Endothelial cell of umbilical vein (primary cell): Measurements from ENCODE around the gene ASB10. TPM values are rescaled to one million over a fixed set of nuclear protein-coding genes. Genes with fewer than 3 reads are reported as not detected.

ENCODE experiments used
- BruUV-seq: library from RNA; stranded (reverse); fragments of 400-500 nt; replicated peaks from 2 replicates; lab custom pipeline; 2021; lab: Mats Ljungman, UMichigan
- CTCF ChIA-PET: fragments of 300-600, 350-600 bp; sonication (Branson Sonifier 250); formaldehyde crosslinking; loops from one replicate; lab custom pipeline; 2021; ENCODE audit warnings: antibody characterized with exemption, inconsistent platforms; lab: Charles Lee
- POLR2A ChIA-PET: fragments of 300-600, 350-600 bp; sonication (Branson Sonifier 250); formaldehyde crosslinking; loops from one replicate; lab custom pipeline; 2021; ENCODE audit warnings: antibody characterized with exemption, inconsistent platforms; lab: Charles Lee
- DNase-seq: peaks from one replicate; pipeline ENCODE4 v3.0.0-alpha.2; 2011; ENCODE audit warnings: low read depth, low spot score
- FAIRE-seq: peaks from 2 replicates; lab custom pipeline; 2011; peaks lifted over from hg19 to GRCh38; lab: Jason Lieb, UNC
- H2AFZ ChIP-seq: 2 replicates; pipeline ENCODE4 v1.6.0; 2012; ENCODE audit warnings: low read depth, low read length, control low read depth, inconsistent platforms
- H3K27ac ChIP-seq: 2 replicates; pipeline ENCODE4 v1.5.1; 2011; ENCODE audit warnings: low read depth, mild to moderate bottlenecking, control low read depth, low read length, moderate library complexity; ENCODE audit not compliant: insufficient read depth
- H3K27me3 ChIP-seq, 2 experiments: 2 replicates each; pipeline versions ENCODE4 v1.6.0 to v1.6.1; 2011; ENCODE audit warnings: low read length in 2 of 2, mixed read lengths in 1 of 2; ENCODE audit not compliant: control insufficient read depth in 2 of 2, insufficient read depth in 2 of 2
- H3K36me3 ChIP-seq, 2 experiments: 2 replicates in 1 of 2; 3 replicates in 1 of 2; pipeline ENCODE4 v1.5.1; 2011; ENCODE audit warnings: low read length in 2 of 2, mild to moderate bottlenecking in 1 of 2, moderate library complexity in 1 of 2; ENCODE audit not compliant: control insufficient read depth in 2 of 2, insufficient read depth in 2 of 2; ENCODE audit errors: extremely low read depth in 1 of 2
- H3K4me1 ChIP-seq: 3 replicates; pipeline ENCODE4 v1.5.1; 2011; ENCODE audit warnings: mild to moderate bottlenecking, low read length; ENCODE audit not compliant: control insufficient read depth, insufficient read depth; ENCODE audit errors: extremely low read depth
- H3K4me2 ChIP-seq: 2 replicates; pipeline ENCODE4 v1.6.1; 2011; ENCODE audit warnings: low read length, control low read depth, mixed read lengths; ENCODE audit not compliant: insufficient read depth
- H3K4me3 ChIP-seq, 3 experiments: fragments of 200-600 bp in 1 of 3; sonication (generic), shearing (Covaris generic) in 1 of 3; replicated peaks in 1 of 3; 2 replicates each; pipeline ENCODE4 v1.5.1; 2011 to 2016; ENCODE audit warnings: control low read depth in 3 of 3, low read length in 3 of 3, mild to moderate bottlenecking in 2 of 3, inconsistent platforms in 1 of 3, low read depth in 1 of 3, moderate library complexity in 1 of 3; ENCODE audit not compliant: insufficient read depth in 1 of 3
- H3K79me2 ChIP-seq: 2 replicates; pipeline ENCODE4 v1.6.0; 2012; ENCODE audit warnings: low read length, inconsistent platforms; ENCODE audit not compliant: control insufficient read depth, insufficient read depth
- H3K9ac ChIP-seq: replicated peaks from 2 replicates; pipeline ENCODE3; 2011; ENCODE audit warnings: low read length, control low read depth; ENCODE audit not compliant: insufficient read depth; ENCODE audit errors: extremely low read depth
- H3K9me1 ChIP-seq: replicated peaks from 3 replicates; pipeline ENCODE4 v1.6.0; 2011; ENCODE audit warnings: mild to moderate bottlenecking, low read length; ENCODE audit not compliant: control insufficient read depth, insufficient read depth; ENCODE audit errors: extremely low read depth
- H3K9me3 ChIP-seq: replicated peaks from 2 replicates; pipeline ENCODE4 v1.5.1; 2012; ENCODE audit warnings: low read length, inconsistent platforms; ENCODE audit not compliant: control insufficient read depth, insufficient read depth
- H4K20me1 ChIP-seq: replicated peaks from 2 replicates; pipeline ENCODE3; 2011; ENCODE audit warnings: mild to moderate bottlenecking, low read length; ENCODE audit not compliant: control insufficient read depth, insufficient read depth; ENCODE audit errors: extremely low read depth
- EZH2 ChIP-seq: IDR thresholded peaks from 2 replicates; pipeline ENCODE4 v1.6.1; 2012; ENCODE audit warnings: borderline replicate concordance, low read depth, mild to moderate bottlenecking, moderate library complexity, low read length, inconsistent platforms; ENCODE audit not compliant: severe bottlenecking
- FOS ChIP-seq: IDR thresholded peaks from 2 replicates; pipeline ENCODE4 v1.6.1; 2011; ENCODE audit warnings: mild to moderate bottlenecking, low read length, moderate library complexity, borderline replicate concordance; ENCODE audit not compliant: insufficient read depth
- GATA2 ChIP-seq: IDR thresholded peaks from 2 replicates; pipeline ENCODE4 v1.7.0; 2011; ENCODE audit warnings: low read depth, mild to moderate bottlenecking, moderate library complexity, mixed read lengths, low read length; ENCODE audit not compliant: insufficient read length, insufficient read depth
- JUN ChIP-seq: IDR thresholded peaks from 2 replicates; pipeline ENCODE4 v1.6.1; 2011; ENCODE audit warnings: borderline replicate concordance, low read depth; ENCODE audit not compliant: insufficient read length, insufficient read depth
- MAX ChIP-seq: IDR thresholded peaks from 2 replicates; pipeline ENCODE4 v1.6.1; 2011; ENCODE audit not compliant: insufficient read depth, insufficient read length
- MYC ChIP-seq: IDR thresholded peaks from one replicate; pipeline ENCODE4 v1.6.1; 2011; ENCODE audit warnings: mild to moderate bottlenecking, low read depth, low read length
- POLR2A ChIP-seq: IDR thresholded peaks from 2 replicates; pipeline ENCODE4 v1.6.1; 2012; ENCODE audit warnings: low read depth, mild to moderate bottlenecking, control low read depth, low read length
- POLR2AphosphoS5 ChIP-seq: IDR thresholded peaks from 2 replicates; pipeline ENCODE4 v1.6.1; 2012; ENCODE audit warnings: low read depth, mild to moderate bottlenecking, control low read depth, low read length, moderate library complexity; ENCODE audit not compliant: insufficient read depth
- dilution Hi-C: fragments of 300-500 bp; cut with MboI; formaldehyde crosslinking; loops from one replicate; pipeline ENCODE4 v1.15.0; 2019; ENCODE audit warnings: low sequenced_read_pairs; ENCODE audit not compliant: extremely low pct_ligation_motif_present
- intact Hi-C: fragments of 100-400 bp; cut with micrococcal nuclease; formaldehyde crosslinking; loops from one replicate; pipeline ENCODE4 v1.10.0; 2022
- polyA plus RNA-seq, 4 experiments: library from polyadenylated mRNA; depleted of rRNA in 3 of 4; stranded (reverse) in 3 of 4; unstranded in 1 of 4; fragments of >200 nt; gene quantifications; 2 replicates each; pipeline versions ENCODE4 v1.2.1 to v1.2.3, GENCODE V29; 2011 to 2012; ENCODE audit warnings: missing spikeins in 1 of 4
- total RNA-seq: library from RNA; stranded (reverse); gene quantifications from 2 replicates; pipeline ENCODE4 v1.2.3, GENCODE V29; 2021
- TF ChIP-seq, protein P1 (sequence below), 2 donors: IDR thresholded peaks; 1 replicate in 1 of 2; 2 replicates in 1 of 2; pipeline ENCODE4 v1.5.1; 2011; ENCODE audit warnings: low read length in 2 of 2, mild to moderate bottlenecking in 2 of 2, moderate library complexity in 2 of 2, control low read depth in 1 of 2, inconsistent platforms in 1 of 2, low read depth in 1 of 2; ENCODE audit not compliant: insufficient read depth in 1 of 2; ENCODE audit errors: extremely low read depth in 1 of 2

The ASB10 gene
- total and polyA plus RNA-seq, 2 donors (not counting 3 experiments of a cell fraction or from before 2014, with no cell fraction given) = not detected

DNA sequence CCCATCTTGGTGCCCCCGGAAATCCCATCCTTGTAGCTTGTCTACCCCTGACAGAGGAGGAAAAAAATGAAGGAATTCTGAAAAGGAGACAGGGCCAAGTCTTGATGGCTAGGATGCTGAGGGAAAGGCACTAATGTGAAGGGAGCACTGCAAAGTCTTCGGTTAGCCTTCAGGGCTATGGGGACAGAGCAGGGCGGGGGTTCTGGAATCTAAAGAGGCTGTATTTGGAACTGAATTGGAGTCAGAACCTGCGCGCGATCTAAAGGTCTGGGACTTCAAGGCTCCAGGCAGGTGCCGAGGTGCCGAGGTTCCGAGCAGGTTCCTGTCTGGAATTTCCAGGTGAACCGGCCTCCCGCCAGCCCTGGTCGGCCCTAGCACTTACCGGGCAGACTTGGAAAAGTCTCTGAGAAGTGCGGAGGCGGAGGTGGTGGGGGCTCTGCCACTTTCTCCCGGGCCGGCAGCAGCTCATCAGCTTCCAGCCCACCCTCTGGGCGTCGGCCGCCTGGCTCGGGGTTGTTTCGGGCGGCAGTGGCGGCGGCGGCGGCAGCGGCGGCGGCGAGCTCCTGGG lies 20.3 kb downstream of the ASB10 start:
- BruUV-seq = no TSS peak
- H4K20me1 ChIP-seq = no peaks in the 10 kb centered on the region
- H3K9ac ChIP-seq = no peak overlapping the region
- no peaks in the 10 kb centered on the region for H3K9me1 ChIP-seq
- H2AFZ ChIP-seq = peak overlapping the region; percentile 58
- peak overlapping the region in 2 of 3 experiments; percentile 26 to 27 for H3K4me3 ChIP-seq
- H3K79me2 ChIP-seq = no peaks in the 10 kb centered on the region
- H3K4me2 ChIP-seq = no peak overlapping the region
- ChIA-PET CTCF (interaction anchor here (1.0 to 1.4 kb wide), 3 partner anchors 19 to 43 kb away, joined by 3 to 5 read pairs (median 4); no protein-coding TSS in a partner anchor), POLR2A (no interaction called here)
- FAIRE-seq = no peak
- DNase-seq = no peak
- intact Hi-C loops = no loop called here
- TF ChIP-seq, protein P1, sequence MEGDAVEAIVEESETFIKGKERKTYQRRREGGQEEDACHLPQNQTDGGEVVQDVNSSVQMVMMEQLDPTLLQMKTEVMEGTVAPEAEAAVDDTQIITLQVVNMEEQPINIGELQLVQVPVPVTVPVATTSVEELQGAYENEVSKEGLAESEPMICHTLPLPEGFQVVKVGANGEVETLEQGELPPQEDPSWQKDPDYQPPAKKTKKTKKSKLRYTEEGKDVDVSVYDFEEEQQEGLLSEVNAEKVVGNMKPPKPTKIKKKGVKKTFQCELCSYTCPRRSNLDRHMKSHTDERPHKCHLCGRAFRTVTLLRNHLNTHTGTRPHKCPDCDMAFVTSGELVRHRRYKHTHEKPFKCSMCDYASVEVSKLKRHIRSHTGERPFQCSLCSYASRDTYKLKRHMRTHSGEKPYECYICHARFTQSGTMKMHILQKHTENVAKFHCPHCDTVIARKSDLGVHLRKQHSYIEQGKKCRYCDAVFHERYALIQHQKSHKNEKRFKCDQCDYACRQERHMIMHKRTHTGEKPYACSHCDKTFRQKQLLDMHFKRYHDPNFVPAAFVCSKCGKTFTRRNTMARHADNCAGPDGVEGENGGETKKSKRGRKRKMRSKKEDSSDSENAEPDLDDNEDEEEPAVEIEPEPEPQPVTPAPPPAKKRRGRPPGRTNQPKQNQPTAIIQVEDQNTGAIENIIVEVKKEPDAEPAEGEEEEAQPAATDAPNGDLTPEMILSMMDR (IDR thresholded peaks at IDR 0.05; ENCODE audit: extremely low read depth in 1 of 2, insufficient read depth in 1 of 2, low read depth in 1 of 2, low read length in 2 of 2) = no peak
- no peak for TF ChIP-seq MYC
- no peak for TF ChIP-seq POLR2A
- TF ChIP-seq JUN = no peak
- TF ChIP-seq MAX = no peak
- TF ChIP-seq POLR2AphosphoS5 = no peak
- TF ChIP-seq EZH2 = no peak
- no peak for TF ChIP-seq GATA2
- TF ChIP-seq FOS = no peak
- dilution Hi-C loops = no loop called here
- no peak overlapping the region for H3K27ac ChIP-seq
- H3K36me3 ChIP-seq = no peaks in the 10 kb centered on the region
- no peaks in the 10 kb centered on the region for H3K9me3 ChIP-seq
- peaks cover 45 to 67% of the 10 kb centered on the region in 2 experiments for H3K27me3 ChIP-seq
- peaks cover 6% of the 10 kb centered on the region for H3K4me1 ChIP-seq
